ENCODE results near the gene MVB12B. TPM values are rescaled to one million over a fixed set of nuclear protein-coding genes. Genes with fewer than 3 reads are reported as not detected.

Gene MVB12B
- total RNA-seq, 1 experiment from 2014 or later, result 5.8 TPM

GRCh38 chr9:126423916-126424185 lies 97.2 kb downstream of the MVB12B start:
- Histone ChIP-seq H3K4me2 (ENCODE audit: insufficient read depth, insufficient read length, low read length) (no peak overlapping the region), H2BK5ac (ENCODE audit: insufficient read length, low read length) (no peak overlapping the region), H2AK5ac (ENCODE audit: insufficient read length, low read length) (no peak overlapping the region), H3T11ph (ENCODE audit: low read length) (no peak overlapping the region), H2BK20ac (ENCODE audit: low read depth, low read length, poor library complexity, severe bottlenecking) (no peak overlapping the region), H3K79me1 (ENCODE audit: insufficient read depth, low read depth, low read length, poor library complexity, severe bottlenecking) (no peaks in the 10 kb centered on the region), H3K56ac (ENCODE audit: insufficient read length, low read depth, low read length) (no peak overlapping the region), H4K5ac (ENCODE audit: insufficient read length, low read depth, low read length) (no peak overlapping the region), H2AFZ (ENCODE audit: low read length) (no peak overlapping the region), H3K14ac (ENCODE audit: insufficient read depth, low read length) (no peak overlapping the region), H4K91ac (ENCODE audit: insufficient read length, low read depth, low read length) (no peak overlapping the region), H3K23me2 (ENCODE audit: insufficient read length, low read depth, low read length, poor library complexity, severe bottlenecking) (no peaks in the 10 kb centered on the region), H3K79me2 (ENCODE audit: insufficient read depth, low read length) (no peaks in the 10 kb centered on the region), H3K23ac (ENCODE audit: insufficient read length, low read depth, low read length) (no peak overlapping the region), H3K27me3 (ENCODE audit: insufficient read depth, low read length) (no peaks in the 10 kb centered on the region), H3K18ac (ENCODE audit: insufficient read length, low read depth, low read length) (no peak overlapping the region), H2BK12ac (ENCODE audit: insufficient read length, low read depth, low read length) (no peak overlapping the region), H3K4me1 (ENCODE audit: insufficient read depth, low read length) (peaks cover 13% of the 10 kb centered on the region; the same call in 1 of the 2 replicates), H4K8ac (replicated peaks; ENCODE audit: insufficient read length, low read depth, low read length) (no peak overlapping the region), H3K9me3 (ENCODE audit: control insufficient read depth, low read depth, low read length) (no peaks in the 10 kb centered on the region), H3K27ac (ENCODE audit: insufficient read length, low read depth, low read length) (no peak overlapping the region), H3K4ac (ENCODE audit: low read depth, low read length) (no peak overlapping the region), H4K20me1 (ENCODE audit: control insufficient read depth, insufficient read depth, insufficient read length) (no peaks in the 10 kb centered on the region), H3K9ac (ENCODE audit: extremely low read depth, insufficient read length, low read length) (no peak overlapping the region), H2BK120ac (ENCODE audit: low read depth, low read length, poor library complexity, severe bottlenecking) (no peak overlapping the region), H2BK15ac (ENCODE audit: low read depth, low read length) (no peak overlapping the region)
- Mint-ChIP-seq H3K4me1 (peaks cover 24 to 37% of the 10 kb centered on the region in 2 experiments), H3K36me3 (ENCODE audit: insufficient read depth in 1 of 3, low read depth in 3 of 3) (no peaks in the 10 kb centered on the region; a peak in 1 of 7 replicates), H3K9me3 (no peaks in the 10 kb centered on the region), H3K27me3 (ENCODE audit: low read depth) (peaks cover 28% of the 10 kb centered on the region), H3K27ac (no peak overlapping the region), H3K4me3 (no peak overlapping the region)
- WGBS (ENCODE audit: extremely low coverage, insufficient read length, low lambda C conversion rate), result no CpG with 5 or more reads among the region's 3 CpGs
- no peak for DNase-seq
- TF ChIP-seq, protein P1, sequence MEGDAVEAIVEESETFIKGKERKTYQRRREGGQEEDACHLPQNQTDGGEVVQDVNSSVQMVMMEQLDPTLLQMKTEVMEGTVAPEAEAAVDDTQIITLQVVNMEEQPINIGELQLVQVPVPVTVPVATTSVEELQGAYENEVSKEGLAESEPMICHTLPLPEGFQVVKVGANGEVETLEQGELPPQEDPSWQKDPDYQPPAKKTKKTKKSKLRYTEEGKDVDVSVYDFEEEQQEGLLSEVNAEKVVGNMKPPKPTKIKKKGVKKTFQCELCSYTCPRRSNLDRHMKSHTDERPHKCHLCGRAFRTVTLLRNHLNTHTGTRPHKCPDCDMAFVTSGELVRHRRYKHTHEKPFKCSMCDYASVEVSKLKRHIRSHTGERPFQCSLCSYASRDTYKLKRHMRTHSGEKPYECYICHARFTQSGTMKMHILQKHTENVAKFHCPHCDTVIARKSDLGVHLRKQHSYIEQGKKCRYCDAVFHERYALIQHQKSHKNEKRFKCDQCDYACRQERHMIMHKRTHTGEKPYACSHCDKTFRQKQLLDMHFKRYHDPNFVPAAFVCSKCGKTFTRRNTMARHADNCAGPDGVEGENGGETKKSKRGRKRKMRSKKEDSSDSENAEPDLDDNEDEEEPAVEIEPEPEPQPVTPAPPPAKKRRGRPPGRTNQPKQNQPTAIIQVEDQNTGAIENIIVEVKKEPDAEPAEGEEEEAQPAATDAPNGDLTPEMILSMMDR (conservative IDR thresholded peaks at IDR 0.05), result no peak
